ENCODE measurements around the gene ANKRD16. TPM values are rescaled to one million over a fixed set of nuclear protein-coding genes. Genes with fewer than 3 reads are reported as not detected.

Gene ANKRD16
- total RNA-seq, 1 donor from 2014 or later: 4.9 TPM

DNA sequence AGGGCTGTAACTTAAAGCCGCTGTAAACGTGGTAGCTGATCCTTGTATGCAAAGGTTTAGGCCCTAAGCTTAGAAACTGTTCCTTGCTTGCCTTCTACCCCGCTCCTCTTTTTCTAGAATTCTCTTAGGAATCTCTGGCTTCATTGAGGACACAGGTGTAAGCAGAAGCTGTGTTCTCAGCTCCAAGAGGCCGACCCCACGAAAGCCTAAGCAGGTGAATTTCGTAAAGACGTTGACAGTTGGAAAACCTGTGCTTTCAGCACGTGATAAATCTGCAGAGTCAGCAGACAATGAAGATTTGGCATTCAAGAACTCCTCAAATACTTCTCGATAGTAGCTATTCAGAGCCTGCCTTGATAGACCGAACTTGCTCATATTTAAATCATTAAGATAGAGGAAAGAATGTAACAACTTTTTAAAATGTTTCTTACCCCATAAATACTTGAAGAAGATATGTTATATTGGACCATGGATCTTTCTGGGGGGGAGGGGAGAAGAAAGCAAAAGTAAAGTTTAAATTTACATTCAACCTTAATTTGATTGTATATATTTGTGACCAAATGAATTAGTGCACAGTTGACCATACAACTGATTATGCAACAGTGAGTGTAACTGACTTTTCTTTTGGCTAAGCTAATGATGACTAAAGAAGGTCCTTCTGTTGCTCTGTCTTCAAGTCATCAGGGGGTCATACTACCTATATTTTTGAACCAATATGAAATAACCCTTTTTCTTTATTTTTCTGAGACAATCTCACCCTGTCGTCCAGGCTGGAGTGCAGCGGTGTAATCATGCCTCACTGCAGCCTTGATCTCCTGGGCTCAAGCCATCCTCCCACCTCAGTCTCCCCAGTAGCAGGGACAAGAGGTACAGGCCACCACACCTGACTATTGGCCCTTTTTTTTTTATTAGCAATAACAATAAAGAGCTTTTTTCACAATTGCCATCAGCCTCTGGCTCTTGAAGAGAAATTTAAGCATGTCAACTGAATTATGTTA, 75.3 kb downstream of the ANKRD16 start:
- no peaks in the 10 kb centered on the region for H3K36me3 Mint-ChIP-seq (ENCODE audit: low read depth, unreplicated experiment)
- Histone ChIP-seq H3K4me2 (ENCODE audit: low read length) (peak overlapping the region; percentile 90), H3K9me3 (ENCODE audit: insufficient read depth, low read depth, low read length) (no peaks in the 10 kb centered on the region), H3K79me2 (ENCODE audit: insufficient read depth, low read length) (peaks cover 51% of the 10 kb centered on the region), H3K27me3 (ENCODE audit: insufficient read depth, low read length) (no peaks in the 10 kb centered on the region), H3K4me3 (ENCODE audit: insufficient read depth, low read depth, low read length) (peak overlapping the region; percentile 62), H3K36me3 (ENCODE audit: insufficient read depth, low read length) (no peaks in the 10 kb centered on the region), H3K27ac (ENCODE audit: low read depth, low read length) (peak overlapping the region; percentile 93), H3K9ac (ENCODE audit: low read length) (peak overlapping the region; percentile 99), H4K20me1 (ENCODE audit: insufficient read depth, low read length) (peaks cover 32% of the 10 kb centered on the region), H3K4me1 (ENCODE audit: insufficient read depth, low read length) (peaks cover 20% of the 10 kb centered on the region), H2AFZ (ENCODE audit: low read depth, low read length) (peak overlapping the region; percentile 65)
- H3K4me1 Mint-ChIP-seq (ENCODE audit: low read depth, unreplicated experiment): peaks cover 18% of the 10 kb centered on the region
- H3K9me3 Mint-ChIP-seq (ENCODE audit: unreplicated experiment): no peaks in the 10 kb centered on the region
- H3K4me3 Mint-ChIP-seq (ENCODE audit: unreplicated experiment): peak overlapping the region; percentile 86
- TF ChIP-seq CTCF (IDR thresholded peaks at IDR 0.05; ENCODE audit: insufficient read depth, low read depth, low read length) (no peak), EZH2 (IDR thresholded peaks at IDR 0.05; ENCODE audit: insufficient read depth, low read length) (no peak)
- DNase-seq (ENCODE audit: low read depth): peak; percentile 4
- no peak for FAIRE-seq
- no peaks in the 10 kb centered on the region for H3K27me3 Mint-ChIP-seq (ENCODE audit: low read depth, unreplicated experiment)
- peak overlapping the region; percentile 78 for H3K27ac Mint-ChIP-seq (ENCODE audit: unreplicated experiment)

GRCh38 chr10:5813341-5814109, 76.2 kb downstream of the ANKRD16 start, which contains the start of gene GDI2:
Gene GDI2, minus strand, starts transcription at chr10:5813434. Its CDS starts 176 bp downstream, at chr10:5813258.
- H3K79me2 ChIP-seq (ENCODE audit: insufficient read depth, low read length): peaks cover 60% of the 10 kb centered on the region
- H3K4me3 Mint-ChIP-seq (ENCODE audit: unreplicated experiment): peak within 1 kb of the TSS; percentile 96
- peak within 1 kb of the TSS; percentile 94 for H3K27ac ChIP-seq (ENCODE audit: low read depth, low read length)
- H3K4me1 Mint-ChIP-seq (ENCODE audit: low read depth, unreplicated experiment): peaks cover 21% of the 10 kb centered on the region
- H3K9ac ChIP-seq (ENCODE audit: low read length): peak within 1 kb of the TSS; percentile 99
- H3K36me3 Mint-ChIP-seq (ENCODE audit: low read depth, unreplicated experiment): no peaks in the 10 kb centered on the region
- no peaks in the 10 kb centered on the region for H3K27me3 ChIP-seq (ENCODE audit: insufficient read depth, low read length)
- H3K4me2 ChIP-seq (ENCODE audit: low read length): peak within 1 kb of the TSS; percentile 90
- H3K9me3 Mint-ChIP-seq (ENCODE audit: unreplicated experiment): no peaks in the 10 kb centered on the region
- peak within 1 kb of the TSS; percentile 88 for H3K27ac Mint-ChIP-seq (ENCODE audit: unreplicated experiment)
- H3K4me3 ChIP-seq (ENCODE audit: insufficient read depth, low read depth, low read length): peak within 1 kb of the TSS; percentile 77
- peaks cover 20% of the 10 kb centered on the region for H3K4me1 ChIP-seq (ENCODE audit: insufficient read depth, low read length)
- H4K20me1 ChIP-seq (ENCODE audit: insufficient read depth, low read length): peaks cover 41% of the 10 kb centered on the region
- no peaks in the 10 kb centered on the region for H3K9me3 ChIP-seq (ENCODE audit: insufficient read depth, low read depth, low read length)
- FAIRE-seq (no peak), DNase-seq (ENCODE audit: low read depth) (peak; percentile 86)
- peak within 1 kb of the TSS; percentile 74 for H2AFZ ChIP-seq (ENCODE audit: low read depth, low read length)
- H3K36me3 ChIP-seq (ENCODE audit: insufficient read depth, low read length): no peaks in the 10 kb centered on the region
- no peak for TF ChIP-seq EZH2 (IDR thresholded peaks at IDR 0.05; ENCODE audit: insufficient read depth, low read length)
- no peak for TF ChIP-seq CTCF (IDR thresholded peaks at IDR 0.05; ENCODE audit: insufficient read depth, low read depth, low read length)
- H3K27me3 Mint-ChIP-seq (ENCODE audit: low read depth, unreplicated experiment): no peaks in the 10 kb centered on the region

Measured in astrocyte (in vitro differentiated cells and primary cell).